Activated CD8-positive, alpha-beta T cell treated with anti-CD3 and anti-CD28 coated beads for 36 hours (primary cell): ENCODE results near the gene PIK3IP1. TPM values are rescaled to one million over a fixed set of nuclear protein-coding genes. Genes with fewer than 3 reads are reported as not detected.

Experiments
- ATAC-seq: fragments of 200-7000 bp; cut with Tn5 transposase; one replicate; pipeline ENCODE4 v1.10.0; 2021; ENCODE audit warnings: mild to moderate bottlenecking, moderate library complexity
- CTCF ChIA-PET: fragments of 350-600 bp; sonication (Branson Sonifier 250); formaldehyde crosslinking; loops from one replicate; lab custom pipeline; 2021; ENCODE audit warnings: antibody characterized with exemption; lab: Charles Lee
- POLR2A ChIA-PET: fragments of 350-600 bp; sonication (Branson Sonifier 250); formaldehyde crosslinking; loops from one replicate; lab custom pipeline; 2021; ENCODE audit warnings: antibody characterized with exemption; lab: Charles Lee
- DNase-seq: peaks from one replicate; pipeline ENCODE4 v3.0.0-alpha.2; 2020
- H3K27ac Mint-ChIP-seq: one replicate; pipeline ENCODE4 v1.8.0; 2021; ENCODE audit warnings: mild to moderate bottlenecking, mixed read lengths
- H3K27me3 Mint-ChIP-seq: one replicate; pipeline ENCODE4 v1.8.0; 2021; ENCODE audit warnings: mixed read lengths
- H3K36me3 Mint-ChIP-seq: one replicate; pipeline ENCODE4 v1.8.0; 2021; ENCODE audit warnings: low read depth, mixed read lengths
- H3K4me1 Mint-ChIP-seq: one replicate; pipeline ENCODE4 v1.8.0; 2021; ENCODE audit warnings: low read depth, mixed read lengths
- H3K4me3 Mint-ChIP-seq: one replicate; pipeline ENCODE4 v1.8.0; 2021; ENCODE audit warnings: mild to moderate bottlenecking, moderate library complexity, mixed read lengths
- H3K9me3 Mint-ChIP-seq: one replicate; pipeline ENCODE4 v1.8.0; 2021; ENCODE audit warnings: mixed read lengths
- intact Hi-C: fragments of 100-400 bp; cut with micrococcal nuclease; formaldehyde crosslinking; loops from one replicate; pipeline ENCODE4 v1.10.0; 2022
- total RNA-seq, 2 experiments: library from RNA; stranded (reverse); gene quantifications; one replicate each; pipeline ENCODE4 v1.2.3, GENCODE V29; 2021
- TF ChIP-seq, protein P1 (sequence below): fragments of 200-600 bp; IDR thresholded peaks from one replicate; pipeline ENCODE4 v1.8.0; 2022; ENCODE audit warnings: antibody characterized with exemption, mild to moderate bottlenecking

PIK3IP1 gene
- total RNA-seq, 2 experiments from 2014 or later: 18.2 to 19.6 TPM

DNA sequence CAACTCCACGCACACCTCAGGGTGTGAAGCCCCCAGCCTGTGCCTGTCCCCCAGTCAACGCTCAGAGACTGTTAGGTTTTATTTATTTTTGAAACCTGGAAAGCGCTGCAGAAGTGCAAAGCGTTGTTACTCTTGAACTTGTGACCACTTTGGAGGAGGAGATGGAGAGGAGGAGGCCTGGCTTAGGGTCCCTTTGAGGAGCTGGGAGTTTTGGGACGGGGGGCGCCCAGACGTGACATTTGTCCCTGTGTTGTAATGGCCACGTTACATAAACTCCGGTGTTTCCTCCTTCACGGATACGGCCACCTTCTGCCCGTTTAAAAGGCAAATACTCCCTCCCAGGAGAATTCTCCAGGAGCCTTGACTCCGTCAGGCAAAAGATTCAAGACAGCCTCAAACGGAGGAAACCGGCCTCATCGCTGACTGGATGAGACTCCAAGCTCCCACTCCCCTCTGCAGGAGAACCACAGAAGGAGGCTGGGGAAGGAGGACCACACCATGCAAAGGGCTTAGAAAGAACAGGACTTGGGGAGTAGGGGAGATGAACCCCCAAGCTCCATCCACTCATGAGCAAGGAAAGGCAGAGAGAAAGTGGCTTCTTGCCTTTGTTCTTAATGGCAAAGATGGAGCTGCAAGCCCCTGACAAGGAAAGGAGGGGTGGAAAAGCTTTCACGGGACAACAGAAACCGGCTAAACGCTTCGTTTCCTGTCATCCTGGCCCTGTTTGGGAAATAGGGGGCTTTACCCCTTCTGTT, 630 bp downstream of the PIK3IP1 start:
- intact Hi-C loops: loop anchor here (5.0 to 10.0 kb wide), 2 partner anchors 79 to 187 kb away; partner anchors contain the start of genes LIMK2 and SELENOM
- POLR2A ChIA-PET: interaction anchor here (0.6 to 6.3 kb wide), 16 partner anchors 10 to 1804 kb away, joined by 3 to 63 read pairs (median 4); partner anchors contain the start of gene EIF4ENIF1
- TF ChIP-seq, protein P1, sequence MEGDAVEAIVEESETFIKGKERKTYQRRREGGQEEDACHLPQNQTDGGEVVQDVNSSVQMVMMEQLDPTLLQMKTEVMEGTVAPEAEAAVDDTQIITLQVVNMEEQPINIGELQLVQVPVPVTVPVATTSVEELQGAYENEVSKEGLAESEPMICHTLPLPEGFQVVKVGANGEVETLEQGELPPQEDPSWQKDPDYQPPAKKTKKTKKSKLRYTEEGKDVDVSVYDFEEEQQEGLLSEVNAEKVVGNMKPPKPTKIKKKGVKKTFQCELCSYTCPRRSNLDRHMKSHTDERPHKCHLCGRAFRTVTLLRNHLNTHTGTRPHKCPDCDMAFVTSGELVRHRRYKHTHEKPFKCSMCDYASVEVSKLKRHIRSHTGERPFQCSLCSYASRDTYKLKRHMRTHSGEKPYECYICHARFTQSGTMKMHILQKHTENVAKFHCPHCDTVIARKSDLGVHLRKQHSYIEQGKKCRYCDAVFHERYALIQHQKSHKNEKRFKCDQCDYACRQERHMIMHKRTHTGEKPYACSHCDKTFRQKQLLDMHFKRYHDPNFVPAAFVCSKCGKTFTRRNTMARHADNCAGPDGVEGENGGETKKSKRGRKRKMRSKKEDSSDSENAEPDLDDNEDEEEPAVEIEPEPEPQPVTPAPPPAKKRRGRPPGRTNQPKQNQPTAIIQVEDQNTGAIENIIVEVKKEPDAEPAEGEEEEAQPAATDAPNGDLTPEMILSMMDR: no peak
- ATAC-seq (no peak), DNase-seq (peak; percentile 25)
- CTCF ChIA-PET: interaction anchor here (0.7 to 18.7 kb wide), 8 partner anchors 10 to 1133 kb away, joined by 3 to 196 read pairs (median 4); partner anchors contain the start of genes LIMK2 and PATZ1
- H3K27me3 Mint-ChIP-seq: no peaks in the 10 kb centered on the region
- H3K36me3 Mint-ChIP-seq: peaks cover 31% of the 10 kb centered on the region
- H3K27ac Mint-ChIP-seq: peak overlapping the region; percentile 93
- peaks cover 62% of the 10 kb centered on the region for H3K4me1 Mint-ChIP-seq
- H3K4me3 Mint-ChIP-seq: peak overlapping the region; percentile 94
- H3K9me3 Mint-ChIP-seq: peaks cover 3% of the 10 kb centered on the region

DNA sequence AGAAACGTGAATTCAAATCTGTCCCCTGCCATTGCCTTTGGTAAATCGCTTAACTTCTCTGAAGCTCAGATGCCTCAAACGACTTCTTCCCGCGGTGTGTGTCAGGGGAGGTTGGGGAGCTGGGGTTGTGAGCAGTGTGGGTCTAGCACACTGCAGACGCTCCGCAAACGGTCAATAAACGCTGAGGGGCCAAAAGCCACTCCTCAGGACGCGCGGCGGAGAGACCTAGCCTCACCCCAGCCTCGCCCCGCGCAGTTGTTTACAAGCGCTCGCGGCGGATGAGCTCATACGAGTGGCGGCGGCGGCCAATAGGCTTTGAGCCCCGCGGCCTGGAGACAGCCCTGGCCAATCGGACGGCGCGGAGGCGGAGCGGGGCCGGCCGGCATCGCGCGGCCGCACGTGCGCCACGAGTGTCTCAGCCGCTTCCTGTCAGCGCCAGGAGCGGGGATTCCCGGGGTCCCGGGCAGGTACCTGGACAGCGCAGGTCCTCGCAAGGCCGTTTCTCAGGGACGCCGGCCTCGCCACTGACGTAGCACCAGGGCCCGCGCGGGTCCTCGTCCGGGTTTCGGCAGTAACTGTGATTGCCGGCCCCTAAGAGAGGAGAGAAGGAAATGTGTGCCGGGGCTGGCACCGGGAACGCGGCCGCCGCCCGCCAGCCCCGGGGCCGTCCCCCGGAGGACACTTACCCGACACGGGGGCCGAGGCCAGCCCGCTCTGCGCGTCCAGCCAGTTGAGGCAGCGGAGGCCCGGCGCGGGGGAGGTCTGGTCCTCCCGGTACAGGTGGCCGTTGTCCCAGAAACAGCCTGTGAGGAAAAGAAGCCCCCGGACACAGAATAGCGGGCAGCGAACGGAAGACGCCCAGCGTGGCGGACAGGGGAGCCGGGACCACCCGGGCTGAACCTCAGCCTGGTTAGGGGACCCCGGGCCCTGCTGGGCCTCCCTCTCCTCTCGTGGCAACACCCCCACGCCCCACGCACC, 1.5 kb downstream of the PIK3IP1 start:
- Mint-ChIP-seq H3K27me3 (no peaks in the 10 kb centered on the region), H3K36me3 (peaks cover 37% of the 10 kb centered on the region), H3K9me3 (peaks cover 3% of the 10 kb centered on the region), H3K27ac (peak overlapping the region; percentile 97), H3K4me1 (peaks cover 61% of the 10 kb centered on the region), H3K4me3 (peak overlapping the region; percentile 94)
- intact Hi-C loops: loop anchor here (5.0 to 10.0 kb wide), 2 partner anchors 78 to 186 kb away; partner anchors contain the start of genes LIMK2 and SELENOM
- peak; percentile 79 for ATAC-seq
- DNase-seq: peak; percentile 97
- POLR2A ChIA-PET: interaction anchor here (0.6 to 6.3 kb wide), 17 partner anchors 11 to 1803 kb away, joined by 3 to 63 read pairs (median 5); partner anchors contain the start of genes LIMK2 and PATZ1
- TF ChIP-seq, protein P1: no peak
- CTCF ChIA-PET: interaction anchor here (0.6 to 18.7 kb wide), 14 partner anchors 8 to 208 kb away, joined by 3 to 196 read pairs (median 3); partner anchors contain the start of genes LIMK2, PATZ1 and SELENOM

DNA sequence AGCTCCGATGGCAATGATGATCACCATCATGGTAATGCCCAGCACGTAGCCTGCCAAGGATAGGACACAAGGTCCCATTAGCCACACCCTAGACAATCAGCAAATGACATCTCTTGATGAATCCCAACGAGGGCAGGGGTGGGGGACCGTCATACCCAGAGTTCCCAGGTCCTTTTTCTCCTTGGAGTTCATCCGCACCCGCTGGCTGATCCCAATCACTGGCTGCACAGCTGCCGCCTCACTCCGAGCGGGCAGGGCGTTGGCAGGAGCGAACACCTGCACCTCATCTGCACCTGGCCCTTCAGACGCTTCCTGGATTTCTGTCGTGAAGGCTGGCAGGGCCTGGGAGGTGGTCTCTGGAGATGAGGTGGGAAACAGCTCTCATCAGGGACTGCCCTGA, 2.9 kb downstream of the PIK3IP1 start:
- POLR2A ChIA-PET: interaction anchor here (0.5 to 6.3 kb wide), 12 partner anchors 9 to 342 kb away, joined by 3 to 63 read pairs (median 6); partner anchors contain the start of genes LIMK2 and PATZ1
- DNase-seq (no peak), ATAC-seq (no peak)
- H3K4me3 Mint-ChIP-seq: peak overlapping the region; percentile 94
- TF ChIP-seq, protein P1: no peak
- peak overlapping the region; percentile 97 for H3K27ac Mint-ChIP-seq
- intact Hi-C loops: no loop called here
- peaks cover 39% of the 10 kb centered on the region for H3K36me3 Mint-ChIP-seq
- CTCF ChIA-PET: interaction anchor here (1.0 to 18.7 kb wide), 5 partner anchors 16 to 127 kb away, joined by 3 to 196 read pairs (median 9); partner anchors contain the start of gene LIMK2
- H3K4me1 Mint-ChIP-seq: peaks cover 65% of the 10 kb centered on the region
- no peaks in the 10 kb centered on the region for H3K27me3 Mint-ChIP-seq
- H3K9me3 Mint-ChIP-seq: peaks cover 3% of the 10 kb centered on the region

DNA sequence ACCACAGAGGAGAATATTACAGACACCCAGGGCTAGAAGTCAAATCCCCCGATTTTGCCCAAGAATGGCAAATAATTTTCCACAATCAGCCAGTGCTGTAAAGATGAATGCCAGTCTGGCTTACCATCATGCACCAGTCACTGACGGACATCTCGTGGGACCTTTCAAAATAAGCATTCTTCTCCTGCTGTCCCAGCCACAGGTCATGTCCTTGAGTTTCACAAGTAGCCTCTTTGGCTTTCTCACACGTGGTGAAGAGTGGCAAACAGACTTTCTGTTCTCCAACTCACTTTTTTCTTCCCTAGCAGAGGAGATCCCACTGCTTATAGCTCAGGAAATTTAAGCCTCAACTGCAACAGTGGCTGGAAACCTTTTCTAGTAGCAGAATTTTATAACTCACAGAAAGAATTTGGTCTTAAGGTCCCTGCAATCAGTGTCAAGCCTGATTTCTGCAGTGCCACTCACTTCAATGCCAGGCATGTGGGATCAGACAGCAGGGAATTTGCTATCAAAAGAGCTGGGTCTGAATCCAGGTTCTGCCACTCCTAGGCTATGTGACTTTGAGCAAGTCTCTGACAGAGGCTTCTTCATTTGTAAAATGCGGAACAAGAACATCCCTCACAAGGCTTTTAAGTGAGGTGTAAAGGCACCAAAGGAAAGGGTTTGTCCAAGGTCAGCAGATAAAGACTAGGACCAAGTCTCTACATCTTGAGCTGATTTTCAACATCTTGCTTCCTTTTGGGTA, 3.6 kb downstream of the PIK3IP1 start:
- DNase-seq (no peak), ATAC-seq (no peak)
- Mint-ChIP-seq H3K27me3 (no peaks in the 10 kb centered on the region), H3K36me3 (peaks cover 36% of the 10 kb centered on the region), H3K27ac (peak overlapping the region; percentile 97), H3K4me1 (peaks cover 66% of the 10 kb centered on the region), H3K9me3 (peaks cover under 1% of the 10 kb centered on the region), H3K4me3 (peak overlapping the region; percentile 94)
- intact Hi-C loops: no loop called here
- TF ChIP-seq, protein P1: no peak
- ChIA-PET POLR2A (interaction anchor here (0.5 to 6.3 kb wide), 9 partner anchors 8 to 342 kb away, joined by 3 to 63 read pairs (median 6); partner anchors contain the start of gene LIMK2), CTCF (interaction anchor here (0.6 to 18.7 kb wide), 5 partner anchors 15 to 115 kb away, joined by 3 to 196 read pairs (median 9); partner anchors contain the start of gene LIMK2)
